Measurements from ENCODE around the gene KDSR. TPM values are rescaled to one million over a fixed set of nuclear protein-coding genes. Genes with fewer than 3 reads are reported as not detected.

KDSR gene
- total RNA-seq, 1 experiment from 2014 or later, result 41.7 TPM

- H3K79me2 ChIP-seq (ENCODE audit: low read depth), result no peaks in the 10 kb centered on the region
- H3K27ac ChIP-seq, result no peak overlapping the region
- H4K20me1 ChIP-seq (ENCODE audit: insufficient read depth), result no peaks in the 10 kb centered on the region; the same call in 1 of the 2 replicates
- TF ChIP-seq, protein P1, sequence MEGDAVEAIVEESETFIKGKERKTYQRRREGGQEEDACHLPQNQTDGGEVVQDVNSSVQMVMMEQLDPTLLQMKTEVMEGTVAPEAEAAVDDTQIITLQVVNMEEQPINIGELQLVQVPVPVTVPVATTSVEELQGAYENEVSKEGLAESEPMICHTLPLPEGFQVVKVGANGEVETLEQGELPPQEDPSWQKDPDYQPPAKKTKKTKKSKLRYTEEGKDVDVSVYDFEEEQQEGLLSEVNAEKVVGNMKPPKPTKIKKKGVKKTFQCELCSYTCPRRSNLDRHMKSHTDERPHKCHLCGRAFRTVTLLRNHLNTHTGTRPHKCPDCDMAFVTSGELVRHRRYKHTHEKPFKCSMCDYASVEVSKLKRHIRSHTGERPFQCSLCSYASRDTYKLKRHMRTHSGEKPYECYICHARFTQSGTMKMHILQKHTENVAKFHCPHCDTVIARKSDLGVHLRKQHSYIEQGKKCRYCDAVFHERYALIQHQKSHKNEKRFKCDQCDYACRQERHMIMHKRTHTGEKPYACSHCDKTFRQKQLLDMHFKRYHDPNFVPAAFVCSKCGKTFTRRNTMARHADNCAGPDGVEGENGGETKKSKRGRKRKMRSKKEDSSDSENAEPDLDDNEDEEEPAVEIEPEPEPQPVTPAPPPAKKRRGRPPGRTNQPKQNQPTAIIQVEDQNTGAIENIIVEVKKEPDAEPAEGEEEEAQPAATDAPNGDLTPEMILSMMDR (conservative IDR thresholded peaks at IDR 0.05), result no peak
- no peak for TF ChIP-seq EZH2 (IDR thresholded peaks at IDR 0.05; ENCODE audit: low read depth)
- DNase-seq, result no peak
- no peaks in the 10 kb centered on the region for H3F3A ChIP-seq (ENCODE audit: insufficient read depth, low read depth)
- no peak overlapping the region for H3K4me2 ChIP-seq
- no TSS peak for BruUV-seq (replicated peaks)
- ChIA-PET CTCF (no interaction called here), POLR2A (ENCODE audit: unreplicated experiment) (no interaction called here)
- no peaks in the 10 kb centered on the region for H3K9me2 ChIP-seq (ENCODE audit: insufficient read depth)
- H2AFZ ChIP-seq, result no peak overlapping the region
- H3K36me3 ChIP-seq (ENCODE audit: low read depth), result peaks cover 26% of the 10 kb centered on the region
- H3K9me3 ChIP-seq (ENCODE audit: insufficient read depth, low read depth), result no peaks in the 10 kb centered on the region
- intact Hi-C loops (cut with micrococcal nuclease; ENCODE audit: unreplicated experiment), result no loop called here
- H3K27me3 ChIP-seq (ENCODE audit: insufficient read depth, low read depth), result no peaks in the 10 kb centered on the region
- H3K4me1 ChIP-seq (replicated peaks; ENCODE audit: insufficient read depth), result no peaks in the 10 kb centered on the region
- no peak overlapping the region for H3K4me3 ChIP-seq
These were observed 20.4 kb downstream of the KDSR start for GRCh38 chr18:63346480-63347183.

- no peaks in the 10 kb centered on the region; the same call in 1 of the 2 replicates for H4K20me1 ChIP-seq (ENCODE audit: insufficient read depth)
- peaks cover 21% of the 10 kb centered on the region for H3K36me3 ChIP-seq (ENCODE audit: low read depth)
- no TSS peak for BruUV-seq (replicated peaks)
- no peaks in the 10 kb centered on the region for H3F3A ChIP-seq (ENCODE audit: insufficient read depth, low read depth)
- H3K4me3 ChIP-seq, result no peak overlapping the region
- H3K9me2 ChIP-seq (ENCODE audit: insufficient read depth), result no peaks in the 10 kb centered on the region
- H3K4me1 ChIP-seq (replicated peaks; ENCODE audit: insufficient read depth), result no peaks in the 10 kb centered on the region
- intact Hi-C loops (cut with micrococcal nuclease; ENCODE audit: unreplicated experiment), result no loop called here
- no peak for DNase-seq
- no peaks in the 10 kb centered on the region for H3K9me3 ChIP-seq (ENCODE audit: insufficient read depth, low read depth)
- no peak for TF ChIP-seq EZH2 (IDR thresholded peaks at IDR 0.05; ENCODE audit: low read depth)
- TF ChIP-seq, protein P1 (conservative IDR thresholded peaks at IDR 0.05), result no peak
- no peak overlapping the region for H3K4me2 ChIP-seq
- H3K27ac ChIP-seq, result no peak overlapping the region
- POLR2A ChIA-PET (ENCODE audit: unreplicated experiment), result no interaction called here
- H3K27me3 ChIP-seq (ENCODE audit: insufficient read depth, low read depth), result no peaks in the 10 kb centered on the region
- H2AFZ ChIP-seq, result no peak overlapping the region
- no peaks in the 10 kb centered on the region for H3K79me2 ChIP-seq (ENCODE audit: low read depth)
- CTCF ChIA-PET, result no interaction called here
These were observed 21.0 kb downstream of the KDSR start for GRCh38 chr18:63346031-63346430.

- H2AFZ ChIP-seq, result no peak overlapping the region
- peaks cover 22% of the 10 kb centered on the region for H3K36me3 ChIP-seq (ENCODE audit: low read depth)
- H3F3A ChIP-seq (ENCODE audit: insufficient read depth, low read depth), result 0 out of 2 replicates have a peak, but pooled peaks cover 3% of the 10 kb centered on the region
- CTCF ChIA-PET, result no interaction called here
- H3K4me2 ChIP-seq, result no peak overlapping the region
- no peaks in the 10 kb centered on the region for H3K79me2 ChIP-seq (ENCODE audit: low read depth)
- no peak for DNase-seq
- intact Hi-C loops (cut with micrococcal nuclease; ENCODE audit: unreplicated experiment), result loop anchor here (5.0 kb wide), 1 partner anchor 328 kb away; no protein-coding TSS in a partner anchor
- no peaks in the 10 kb centered on the region for H3K4me1 ChIP-seq (replicated peaks; ENCODE audit: insufficient read depth)
- H3K9me2 ChIP-seq (ENCODE audit: insufficient read depth), result no peaks in the 10 kb centered on the region
- TF ChIP-seq, protein P1 (conservative IDR thresholded peaks at IDR 0.05), result no peak
- TF ChIP-seq EZH2 (IDR thresholded peaks at IDR 0.05; ENCODE audit: low read depth), result no peak
- POLR2A ChIA-PET (ENCODE audit: unreplicated experiment), result no interaction called here
- BruUV-seq (replicated peaks), result no TSS peak
- H4K20me1 ChIP-seq (ENCODE audit: insufficient read depth), result no peaks in the 10 kb centered on the region; the same call in 1 of the 2 replicates
- H3K9me3 ChIP-seq (ENCODE audit: insufficient read depth, low read depth), result no peaks in the 10 kb centered on the region
- no peak overlapping the region for H3K27ac ChIP-seq
- no peak overlapping the region for H3K4me3 ChIP-seq
- no peaks in the 10 kb centered on the region for H3K27me3 ChIP-seq (ENCODE audit: insufficient read depth, low read depth)
These were observed 22.1 kb downstream of the KDSR start for GRCh38 chr18:63344918-63345317.

Measured in PC-9 (cell line).